ENCODE results near the gene NCKAP5. TPM values are rescaled to one million over a fixed set of nuclear protein-coding genes. Genes with fewer than 3 reads are reported as not detected.
"Not testable (repeated sequence)": the region's sequence is repeated elsewhere in the genome, so short reads cannot be mapped to it uniquely, and the experiment has no call there.

The NCKAP5 gene
- total and polyA plus RNA-seq, 2 of the 8 experiments (the other 6 are each of a cell fraction or from before 2014, with no cell fraction given), result 0.27 to 0.86 TPM

DNA sequence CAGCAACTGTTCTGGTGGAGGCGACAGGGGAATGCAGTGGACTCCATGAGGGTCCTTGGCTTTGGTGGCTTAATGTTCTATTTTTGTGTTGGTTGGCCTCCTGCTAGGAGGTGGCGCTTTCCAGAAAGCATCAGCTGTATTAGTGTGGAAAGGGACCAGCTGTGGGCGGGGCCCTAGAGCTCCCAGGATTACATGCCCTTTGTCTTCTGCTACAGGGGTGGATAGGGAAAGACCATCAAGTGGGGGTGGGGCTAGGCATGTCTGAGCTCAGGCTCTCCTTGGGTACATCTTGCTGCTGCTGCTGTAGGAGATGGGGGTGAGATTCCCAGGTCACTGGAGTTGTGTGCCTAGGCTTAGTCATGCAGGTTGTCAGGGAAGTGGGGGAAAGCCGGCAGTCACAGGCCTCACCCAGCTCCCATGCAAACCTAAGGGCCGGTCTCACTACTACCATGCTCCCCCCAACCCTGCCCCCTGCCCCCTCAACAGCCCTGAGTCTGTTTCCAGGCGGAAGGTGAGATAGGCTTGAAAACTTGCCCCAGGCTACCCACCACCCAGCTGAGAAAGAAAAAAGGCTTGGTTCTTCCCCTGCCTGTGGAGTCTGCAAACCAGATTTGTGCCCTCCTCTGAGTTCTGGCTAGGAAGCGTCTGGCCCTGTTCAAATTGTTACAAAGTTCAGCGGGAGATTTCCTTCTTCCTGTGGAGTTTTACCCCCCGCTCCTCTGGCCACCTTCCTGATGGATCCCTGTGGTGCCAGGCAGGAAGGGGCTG lies 756.9 kb downstream of the NCKAP5 start (continued):
- TF ChIP-seq NANOG (IDR thresholded peaks at IDR 0.05; ENCODE audit: insufficient read depth, low read depth, low read length, poor library complexity, severe bottlenecking), result no peak
- TF ChIP-seq, protein P1, sequence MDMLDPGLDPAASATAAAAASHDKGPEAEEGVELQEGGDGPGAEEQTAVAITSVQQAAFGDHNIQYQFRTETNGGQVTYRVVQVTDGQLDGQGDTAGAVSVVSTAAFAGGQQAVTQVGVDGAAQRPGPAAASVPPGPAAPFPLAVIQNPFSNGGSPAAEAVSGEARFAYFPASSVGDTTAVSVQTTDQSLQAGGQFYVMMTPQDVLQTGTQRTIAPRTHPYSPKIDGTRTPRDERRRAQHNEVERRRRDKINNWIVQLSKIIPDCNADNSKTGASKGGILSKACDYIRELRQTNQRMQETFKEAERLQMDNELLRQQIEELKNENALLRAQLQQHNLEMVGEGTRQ (IDR thresholded peaks at IDR 0.05; ENCODE audit: low read length), result no peak

DNA sequence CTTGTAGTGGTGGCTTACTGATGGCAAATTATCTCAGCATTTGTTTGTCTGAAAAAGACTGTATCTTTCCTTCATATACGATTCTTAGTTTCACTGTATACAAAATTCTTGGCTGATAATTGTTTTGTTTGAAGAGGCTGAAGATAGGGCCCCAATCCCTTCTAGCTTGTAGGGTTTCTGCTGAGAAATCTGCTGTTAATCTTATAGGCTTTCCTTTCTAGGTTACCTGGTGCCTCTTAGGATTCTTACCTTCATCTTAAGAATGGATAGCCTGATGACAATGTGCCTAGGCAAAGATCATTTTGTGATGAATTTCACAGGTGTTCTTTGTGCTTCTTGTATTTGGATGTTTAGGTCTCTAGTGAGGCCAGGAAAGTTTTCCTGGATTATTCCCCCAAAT lies 758.3 kb downstream of the NCKAP5 start:
- 87% methylated on average over 1 of the region's 1 CpG; no CpG with 5 or more reads in 1 of the 2 experiments for WGBS, 2 experiments (ENCODE audit: extremely low coverage in 1 of 2, insufficient coverage in 1 of 2, insufficient read length in 1 of 2, insufficient replicate concordance in 2 of 2, low coverage in 1 of 2, low lambda C conversion rate in 2 of 2, missing lambda C conversion rate in 1 of 2)
- H3K14ac ChIP-seq (ENCODE audit: insufficient read length); H3K23ac ChIP-seq (ENCODE audit: insufficient read length); H3K9me3 ChIP-seq (ENCODE audit: insufficient read depth in 2 of 2, low read depth in 1 of 2, low read length in 1 of 2); H2BK5ac ChIP-seq (ENCODE audit: low read depth, low read length); H4K8ac ChIP-seq (ENCODE audit: extremely low read depth, insufficient read depth, low read length); POLR2A ChIA-PET (ENCODE audit: partially characterized antibody); H4K91ac ChIP-seq (replicated peaks; ENCODE audit: insufficient read length, low read length); H3K56ac ChIP-seq (replicated peaks; ENCODE audit: insufficient read length, low read depth, low read length); H4K5ac ChIP-seq (ENCODE audit: insufficient read length, low read depth, low read length); DNase-seq (ENCODE audit: low read depth in 1 of 2, low spot score in 2 of 2); H3K4me1 ChIP-seq (replicated peaks in 1 of 4; ENCODE audit: control insufficient read depth in 3 of 4, insufficient read depth in 4 of 4, low read length in 3 of 4); H3K4ac ChIP-seq (replicated peaks; ENCODE audit: insufficient read length, low read depth, low read length); H3K23me2 ChIP-seq (ENCODE audit: low read depth, low read length); H4K20me1 ChIP-seq (replicated peaks in 1 of 2; ENCODE audit: control insufficient read depth in 1 of 2, insufficient read depth in 2 of 2, low read length in 2 of 2); H3K4me3 ChIP-seq (ENCODE audit: extremely low read depth in 1 of 4, insufficient read depth in 2 of 4, low read depth in 3 of 4, low read length in 4 of 4); H2AK5ac ChIP-seq (ENCODE audit: low read depth, low read length); H3K27ac ChIP-seq (ENCODE audit: low read depth, low read length); H3K79me1 ChIP-seq (ENCODE audit: low read depth, low read length); H3K79me2 ChIP-seq (ENCODE audit: control insufficient read depth in 1 of 2, insufficient read depth in 2 of 2, low read length in 2 of 2); H2BK120ac ChIP-seq (replicated peaks; ENCODE audit: low read depth, low read length); FAIRE-seq; H2BK20ac ChIP-seq (ENCODE audit: low read length); H2AFZ ChIP-seq (ENCODE audit: low read length); H3K9ac ChIP-seq (replicated peaks in 1 of 4; ENCODE audit: extremely low read depth in 1 of 4, low read depth in 3 of 4, low read length in 3 of 4); H2BK12ac ChIP-seq (ENCODE audit: low read depth, low read length); H3K36me3 ChIP-seq (ENCODE audit: control insufficient read depth in 2 of 4, insufficient read depth in 4 of 4, low read length in 3 of 4); H3K4me2 ChIP-seq (ENCODE audit: insufficient read depth in 1 of 2, low read depth in 2 of 2, low read length in 2 of 2); CTCF ChIA-PET (ENCODE audit: partially characterized antibody); H3K18ac ChIP-seq (ENCODE audit: extremely low read depth, low read length); H3K27me3 ChIP-seq (replicated peaks in 1 of 4; ENCODE audit: control insufficient read depth in 3 of 4, extremely low read depth in 1 of 4, insufficient read depth in 3 of 4, low read length in 3 of 4); H2BK15ac ChIP-seq (ENCODE audit: low read length): not testable (repeated sequence)
